HG03280 (cell line): ENCODE measurements around the gene CALHM1.
"Not testable (repeated sequence)": the region's sequence is repeated elsewhere in the genome, so short reads cannot be mapped to it uniquely, and the experiment has no call there.

Experiments used
- ATAC-seq: cut with Tn5 transposase; IDR thresholded peaks from one replicate; pipeline ENCODE4 v1.9.1; 2021; ENCODE audit warnings: mild to moderate bottlenecking, moderate library complexity; ENCODE audit not compliant: unreplicated experiment

Gene CALHM1, protein sequence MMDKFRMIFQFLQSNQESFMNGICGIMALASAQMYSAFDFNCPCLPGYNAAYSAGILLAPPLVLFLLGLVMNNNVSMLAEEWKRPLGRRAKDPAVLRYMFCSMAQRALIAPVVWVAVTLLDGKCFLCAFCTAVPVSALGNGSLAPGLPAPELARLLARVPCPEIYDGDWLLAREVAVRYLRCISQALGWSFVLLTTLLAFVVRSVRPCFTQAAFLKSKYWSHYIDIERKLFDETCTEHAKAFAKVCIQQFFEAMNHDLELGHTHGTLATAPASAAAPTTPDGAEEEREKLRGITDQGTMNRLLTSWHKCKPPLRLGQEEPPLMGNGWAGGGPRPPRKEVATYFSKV

DNA sequence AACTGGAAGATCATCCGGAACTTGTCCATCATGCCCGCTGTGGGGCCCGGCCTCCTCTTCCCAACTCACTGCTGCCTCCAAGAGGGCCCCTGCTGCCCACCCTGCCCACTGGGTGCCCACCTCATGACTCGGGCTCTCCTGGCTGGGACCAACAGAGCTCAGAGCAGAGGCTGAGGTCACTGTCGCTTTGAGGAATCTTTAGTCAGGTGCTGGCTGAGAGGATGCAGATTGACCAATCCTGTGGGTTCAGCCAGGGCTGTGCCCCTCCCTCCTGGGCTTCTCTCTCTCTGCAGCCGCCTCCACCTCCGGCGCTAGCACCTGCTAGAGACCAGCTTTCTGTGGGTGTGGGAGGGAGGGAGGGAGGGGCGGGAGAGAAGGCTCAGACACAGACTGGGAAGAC, at the start of gene CALHM1:
CALHM1 (minus strand) TSS at position 181 of the 400 bp plus-strand sequence; CDS start at position 32, 149 bp downstream.
- peak; percentile 60 for ATAC-seq

DNA sequence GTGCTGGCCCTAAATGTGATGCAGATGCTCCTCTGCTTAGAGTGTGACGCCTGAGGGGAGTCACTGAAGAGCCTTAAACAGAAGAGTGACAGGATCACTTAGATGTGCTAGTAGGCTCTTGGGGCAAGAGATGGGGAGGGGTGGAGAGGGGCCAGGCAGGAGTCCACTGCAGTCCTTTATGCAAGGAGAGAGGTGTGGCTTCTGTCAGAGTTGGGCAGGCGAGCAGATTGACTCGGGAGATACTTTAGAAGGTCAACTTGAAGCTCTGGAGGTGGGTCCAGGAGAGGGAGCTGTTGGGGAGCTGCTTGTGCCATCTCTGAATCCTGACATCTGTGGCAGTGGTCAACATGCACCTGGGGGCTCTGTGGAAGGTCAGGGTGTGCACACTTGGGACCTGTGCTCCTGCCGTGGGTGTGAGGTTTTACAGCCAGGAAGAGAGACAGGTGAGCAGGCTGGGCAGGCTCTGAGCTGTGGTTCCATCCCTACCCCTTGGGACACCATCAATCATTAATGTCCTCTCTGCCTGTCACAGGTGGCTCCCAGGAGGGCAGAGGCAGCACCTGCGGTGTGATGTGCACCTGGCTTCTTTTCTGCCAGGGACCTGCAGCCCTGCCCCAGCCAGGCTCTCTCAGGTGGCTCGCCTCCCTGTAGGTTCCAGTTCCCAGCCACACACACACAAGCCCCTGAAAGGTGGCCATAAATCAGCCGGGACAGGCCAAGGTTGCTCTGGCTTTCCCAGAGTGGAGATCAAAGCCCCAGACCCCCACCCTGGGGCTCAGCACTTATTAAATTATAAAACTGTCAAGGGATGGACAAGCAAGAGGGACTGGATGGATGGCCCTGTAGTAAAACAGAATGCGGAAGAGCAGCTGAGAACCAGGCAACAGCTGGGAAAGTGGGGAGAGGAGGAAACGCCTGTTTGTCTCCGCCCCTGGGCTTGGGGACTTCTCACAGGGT, 48.8 kb upstream of the CALHM1 start:
- no peak for ATAC-seq

DNA sequence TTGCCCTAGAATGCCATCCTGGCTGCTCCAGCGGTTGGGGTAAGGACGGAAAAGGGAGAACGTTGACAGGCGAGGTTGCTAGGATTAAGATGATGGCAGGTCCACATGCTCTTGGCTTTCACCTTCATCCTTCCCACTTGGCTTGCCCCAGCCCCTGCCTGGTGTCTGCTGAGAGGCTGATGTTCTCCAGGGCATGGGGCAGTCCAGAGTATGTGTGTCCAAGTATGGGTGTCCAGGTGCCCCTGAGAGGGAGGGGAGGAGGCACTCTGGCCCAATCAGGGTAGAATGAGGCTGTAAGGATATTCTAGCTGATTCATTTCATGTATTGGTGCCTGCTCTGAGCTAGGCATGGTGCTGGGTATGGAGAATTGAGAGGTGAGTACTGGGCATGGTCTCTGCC, 47.4 kb upstream of the CALHM1 start:
- no peak for ATAC-seq

DNA sequence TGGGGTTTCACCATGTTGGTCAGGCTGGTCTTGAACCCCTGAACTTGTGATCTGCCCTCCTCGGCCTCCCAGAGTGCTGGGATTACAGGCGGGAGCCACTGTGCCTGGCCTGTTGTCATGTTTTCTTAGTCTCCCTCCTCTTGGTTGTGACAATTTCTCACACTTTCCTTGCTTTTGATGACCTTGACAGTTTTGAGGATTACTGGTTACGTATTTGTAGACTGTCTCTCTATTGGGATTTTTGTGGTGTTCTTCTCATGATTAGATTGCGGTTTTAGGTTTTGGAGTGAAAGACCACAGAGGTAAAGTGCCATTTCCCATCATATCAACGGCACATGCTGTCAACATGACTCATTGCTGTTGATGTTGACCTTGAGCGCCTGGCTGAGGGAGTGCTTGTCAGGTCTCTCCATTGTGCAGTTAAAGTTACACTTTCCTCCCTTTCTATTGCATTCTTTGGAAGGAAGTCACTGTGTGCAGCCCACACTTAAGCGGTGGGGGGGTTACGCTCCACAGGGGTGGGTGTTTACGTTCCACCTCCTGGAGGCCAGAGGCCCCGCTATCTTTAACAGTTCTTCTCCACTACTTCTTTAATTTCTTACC, 45.6 kb upstream of the CALHM1 start:
- ATAC-seq: no peak

DNA sequence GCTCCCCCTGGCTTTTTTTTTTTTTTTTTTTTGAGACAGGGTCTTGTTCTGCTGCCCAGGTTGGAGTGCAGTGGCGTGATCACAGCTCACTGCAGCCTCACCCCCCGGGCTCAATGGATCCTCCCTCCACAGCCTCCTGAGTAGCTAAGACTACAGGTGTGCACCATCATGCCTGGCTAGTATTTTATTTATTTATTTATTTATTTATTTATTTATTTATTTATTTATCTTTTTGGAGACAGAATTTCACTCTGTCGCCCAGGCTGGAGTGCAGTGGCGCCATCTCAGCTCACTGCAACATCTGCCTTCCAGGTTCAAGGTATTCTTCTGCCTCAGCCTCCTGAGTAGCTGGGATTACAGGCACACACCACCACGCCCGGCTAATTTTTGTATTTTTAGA, 45.1 kb upstream of the CALHM1 start:
- not testable (repeated sequence) for ATAC-seq

DNA sequence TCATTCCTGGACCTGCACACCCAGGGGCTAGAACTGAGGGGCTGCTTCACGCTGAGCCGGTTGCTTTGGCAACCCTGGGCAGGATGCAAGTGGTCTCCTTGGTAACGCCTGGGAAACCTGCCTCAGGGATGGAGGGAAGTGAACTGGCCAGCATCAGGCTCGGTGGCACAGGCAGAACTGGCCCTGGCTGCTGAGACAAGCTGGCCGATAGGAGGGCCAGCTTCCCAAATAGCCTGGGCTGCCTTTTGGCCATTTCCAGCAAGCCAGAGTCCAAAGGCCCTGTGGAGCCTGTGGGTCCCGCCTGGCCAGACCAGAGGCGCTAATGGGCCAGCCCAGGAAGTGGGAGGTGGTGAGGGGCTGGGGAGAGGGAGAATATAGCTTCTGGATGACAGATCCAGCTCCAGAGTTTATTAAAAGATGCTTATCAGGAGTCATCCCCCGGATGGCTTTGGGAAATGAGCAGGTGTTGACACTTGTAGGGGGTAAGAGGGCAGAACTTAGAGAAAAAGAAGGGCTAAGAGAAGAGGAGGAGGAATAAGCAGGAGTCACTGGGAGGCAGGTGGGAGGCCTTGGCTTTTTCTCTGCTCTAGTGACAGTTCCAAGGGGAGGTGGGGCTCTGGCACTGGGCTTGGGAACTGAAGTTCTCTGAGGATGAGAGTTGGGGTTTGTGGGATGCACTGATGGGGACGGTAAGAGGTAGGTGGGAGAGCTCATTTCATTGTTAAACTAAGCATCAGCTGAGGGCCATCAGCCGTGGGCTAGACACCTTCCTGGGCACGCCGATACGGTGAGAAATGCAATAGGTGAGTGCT, 44.4 kb upstream of the CALHM1 start:
- no peak for ATAC-seq

DNA sequence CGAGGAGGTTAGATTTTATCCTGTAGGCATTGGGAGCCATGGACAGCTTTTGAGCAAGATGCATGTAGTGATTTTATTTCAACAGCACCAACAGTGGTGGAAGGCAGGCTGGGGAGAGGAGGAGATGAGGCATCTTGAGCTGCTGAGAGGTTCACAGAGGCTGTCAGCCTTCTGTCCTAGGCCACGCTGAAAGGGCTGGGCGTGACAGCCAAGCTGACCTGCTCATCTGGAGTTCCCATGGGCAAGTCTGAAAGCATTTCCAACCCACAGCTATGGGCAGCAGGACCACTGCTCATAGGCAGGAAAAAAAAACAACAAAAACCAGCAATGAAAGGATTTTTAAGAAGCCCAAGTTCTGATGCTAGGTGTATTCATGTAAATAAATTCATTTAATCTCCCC, 42.5 kb upstream of the CALHM1 start:
- ATAC-seq: no peak

DNA sequence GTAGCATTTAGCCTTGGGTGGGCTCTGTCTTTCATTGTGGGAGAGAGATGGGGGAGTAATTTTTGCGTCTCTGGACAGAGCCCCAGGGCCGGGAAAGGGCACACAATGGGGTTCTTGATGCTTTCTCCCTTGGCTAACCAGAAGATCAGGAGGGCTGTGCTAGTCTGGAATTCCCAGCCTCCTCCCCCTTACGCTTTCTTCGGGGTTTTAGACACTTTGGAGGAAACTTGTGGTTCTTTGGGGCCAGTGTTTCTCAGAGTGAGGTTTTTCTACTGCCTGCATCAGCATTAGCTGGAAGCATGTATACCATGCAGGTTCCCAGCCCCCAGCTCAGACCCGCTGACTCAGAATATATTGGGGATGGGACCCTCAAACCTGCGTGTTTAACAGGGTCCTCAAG, 41.8 kb upstream of the CALHM1 start:
- ATAC-seq: no peak

DNA sequence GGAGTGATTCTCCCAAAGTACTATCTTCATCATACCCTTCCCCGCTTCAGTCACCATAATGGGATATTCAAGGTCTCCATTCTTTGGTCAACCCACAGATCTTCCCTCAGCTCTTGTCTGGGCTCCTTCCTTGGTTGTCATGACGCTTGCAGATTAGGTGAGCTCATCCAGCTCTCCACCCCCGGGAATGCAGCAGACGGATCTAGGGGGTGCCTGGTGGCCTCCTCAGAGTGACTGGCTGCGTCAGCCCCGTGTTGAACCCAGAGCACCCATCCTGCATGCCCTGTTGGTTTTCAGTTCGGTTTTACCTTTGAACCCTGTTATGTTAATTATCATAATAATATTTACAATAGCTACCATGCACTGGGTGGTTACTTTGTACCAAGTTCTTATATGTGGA, 41.2 kb upstream of the CALHM1 start:
- ATAC-seq: no peak

DNA sequence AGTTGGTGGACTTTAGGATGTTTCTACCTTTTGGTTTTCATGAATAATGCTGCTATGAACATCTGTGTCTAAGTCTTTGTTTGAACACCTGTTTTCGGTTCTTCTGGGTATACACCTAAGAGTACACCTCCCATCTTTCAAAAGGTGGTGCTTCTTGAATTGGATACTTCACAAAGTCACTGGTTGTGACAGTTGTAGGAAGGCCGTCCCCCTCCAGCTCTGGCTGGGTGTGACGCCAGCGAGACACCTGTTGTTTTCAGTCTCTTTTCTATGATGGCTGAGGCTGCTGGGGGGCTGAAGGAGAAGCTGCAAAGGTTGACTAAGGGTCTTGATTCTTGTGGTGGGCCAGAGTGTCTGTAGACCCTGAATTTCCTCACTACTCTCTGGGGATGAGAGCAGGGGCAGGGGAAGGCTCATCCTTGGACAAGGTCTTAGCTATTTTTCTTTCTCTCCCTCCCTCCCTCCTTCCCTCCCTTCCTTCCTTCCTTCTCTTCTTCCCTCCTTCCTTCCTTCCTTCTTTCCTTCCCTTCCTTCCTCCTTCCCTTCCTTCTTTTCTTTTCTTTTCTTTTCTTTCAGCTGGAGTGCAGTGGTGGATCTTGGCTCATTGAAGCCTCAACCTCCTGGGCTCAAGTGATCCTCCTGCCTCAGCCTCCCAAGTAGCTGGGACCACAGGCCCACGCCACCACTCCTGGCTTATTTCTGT, 40.4 kb upstream of the CALHM1 start:
- ATAC-seq: no peak

DNA sequence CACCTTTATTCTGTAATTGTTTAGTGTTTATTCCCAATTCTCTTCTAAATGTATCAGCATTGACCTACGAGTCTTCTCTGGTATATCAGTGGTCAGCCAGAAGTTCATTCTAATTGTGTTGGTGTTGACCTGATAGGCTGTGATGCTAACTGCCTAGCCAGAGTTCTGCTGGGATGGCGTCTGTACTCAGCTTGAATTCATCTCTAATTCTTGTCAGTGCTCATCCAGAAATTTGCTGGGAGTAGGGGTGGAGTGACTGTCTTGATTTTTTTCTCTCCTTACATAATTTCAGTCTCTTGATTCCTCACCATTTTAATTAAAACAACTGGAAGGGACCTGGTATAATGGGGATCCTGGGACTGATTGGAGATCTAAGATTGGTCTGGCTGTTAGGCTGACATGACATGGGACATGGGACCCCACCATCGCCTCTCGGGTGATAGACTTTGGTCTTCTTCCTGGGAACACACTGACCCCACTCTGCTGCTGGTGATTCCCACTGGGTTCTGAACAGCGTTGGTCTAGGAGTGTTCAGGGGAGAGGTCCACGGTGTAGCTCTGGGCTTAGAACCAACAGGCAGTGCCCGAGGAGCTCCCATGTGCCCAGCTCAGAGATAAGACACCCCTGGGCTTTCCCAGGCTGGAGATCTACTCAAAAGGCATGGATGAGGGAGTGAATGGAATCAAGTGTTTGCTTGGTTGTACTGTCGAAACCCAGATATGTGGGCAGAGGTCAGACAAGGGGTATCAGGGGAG, 38.6 kb upstream of the CALHM1 start:
- no peak for ATAC-seq

DNA sequence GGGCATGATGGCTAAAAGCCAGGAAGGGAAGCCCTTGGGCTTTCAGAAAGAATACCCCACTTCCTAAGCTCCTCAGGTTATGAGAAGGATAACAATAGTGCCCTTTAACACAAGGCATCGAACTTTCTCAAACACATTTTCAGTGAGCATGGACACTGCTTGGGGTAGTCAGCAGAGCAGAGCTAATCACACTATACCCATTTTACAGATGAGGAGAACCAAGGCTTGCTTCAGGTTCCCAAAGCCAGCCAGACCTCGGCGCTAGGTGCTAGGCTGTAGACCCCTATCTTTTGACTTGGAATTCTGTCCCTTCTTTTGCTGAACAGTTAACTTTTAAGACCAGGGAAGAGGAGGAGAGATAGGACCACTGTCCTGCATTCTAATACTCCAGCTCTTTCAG, 36.6 kb upstream of the CALHM1 start:
- ATAC-seq: no peak

DNA sequence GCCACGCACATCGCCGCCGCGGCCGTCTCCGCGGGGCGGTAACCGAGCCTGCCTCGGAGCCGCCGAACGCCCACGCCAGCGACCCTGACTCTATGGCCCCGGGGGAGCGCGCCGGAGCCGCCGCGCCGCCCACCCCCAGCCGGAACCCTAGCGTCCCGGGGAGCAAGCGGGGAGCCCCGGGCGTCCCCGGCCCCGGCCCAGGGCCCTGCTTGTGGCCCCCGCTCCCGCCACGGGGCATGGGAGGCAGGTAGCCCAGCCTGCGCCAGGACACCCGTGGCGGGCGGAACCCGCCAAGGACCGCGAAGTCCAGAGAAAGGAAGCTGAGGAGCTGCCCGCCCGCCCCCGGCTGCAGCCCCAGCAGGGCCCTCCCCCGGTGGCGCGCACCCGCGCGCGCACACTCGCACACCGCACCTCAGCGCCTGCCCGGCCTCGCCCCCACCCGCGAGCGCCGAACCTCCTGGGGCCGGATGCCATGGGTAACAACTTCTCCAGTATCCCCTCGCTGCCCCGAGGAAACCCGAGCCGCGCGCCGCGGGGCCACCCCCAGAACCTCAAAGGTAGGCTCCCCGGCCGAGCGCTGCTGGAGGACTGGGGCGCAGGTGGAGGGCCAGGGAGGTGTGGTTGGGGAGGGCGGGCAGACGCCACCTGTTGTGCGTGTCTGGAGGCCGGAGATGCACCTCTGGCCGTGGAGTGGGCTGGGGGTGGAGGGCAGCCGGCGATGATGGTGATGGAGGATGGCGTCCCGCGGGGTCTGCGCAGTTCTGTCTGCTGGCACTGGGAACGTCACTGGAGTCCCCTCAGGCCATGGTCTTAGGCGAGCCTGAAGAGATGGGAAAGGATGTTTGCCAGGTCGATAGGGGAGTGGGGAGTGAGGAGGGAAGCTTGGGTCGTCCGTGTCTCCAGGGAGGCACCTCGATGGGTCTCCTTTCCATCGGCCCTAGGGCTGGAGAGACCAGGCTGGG, 35.5 kb upstream of the CALHM1 start:
- ATAC-seq: no peak

DNA sequence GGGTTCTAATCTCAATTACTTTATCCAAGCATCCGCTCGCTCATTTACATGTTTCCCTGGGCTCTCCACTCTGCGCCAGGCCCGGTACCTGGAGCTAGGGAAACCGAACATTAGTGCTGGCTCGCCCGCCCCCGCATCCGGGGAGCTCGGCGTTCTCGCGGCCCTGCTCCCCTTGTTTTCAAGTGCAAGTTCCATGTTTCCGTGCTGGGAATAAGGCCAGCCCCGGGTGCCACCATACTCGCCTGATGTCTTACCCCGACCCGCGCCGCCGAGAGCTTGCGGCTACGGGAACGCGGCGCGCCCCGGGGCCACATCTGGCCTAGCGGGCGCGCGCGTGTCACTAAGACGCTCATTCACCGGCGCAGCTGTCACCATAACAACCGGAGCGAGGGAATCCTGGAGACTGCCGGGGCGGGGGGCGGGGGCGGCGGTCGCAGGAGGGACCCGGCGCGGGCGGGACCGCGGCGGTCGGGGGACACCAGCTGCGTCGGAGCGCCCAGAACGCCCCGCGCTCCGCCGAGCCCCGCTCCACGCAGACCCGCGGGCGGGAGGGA, 34.7 kb upstream of the CALHM1 start, which contains the start of gene NEURL1:
NEURL1 (plus strand) TSS at position 344 of the 554 bp plus-strand sequence. CDS start 683 bp downstream, outside the sequence.
- ATAC-seq: no peak

DNA sequence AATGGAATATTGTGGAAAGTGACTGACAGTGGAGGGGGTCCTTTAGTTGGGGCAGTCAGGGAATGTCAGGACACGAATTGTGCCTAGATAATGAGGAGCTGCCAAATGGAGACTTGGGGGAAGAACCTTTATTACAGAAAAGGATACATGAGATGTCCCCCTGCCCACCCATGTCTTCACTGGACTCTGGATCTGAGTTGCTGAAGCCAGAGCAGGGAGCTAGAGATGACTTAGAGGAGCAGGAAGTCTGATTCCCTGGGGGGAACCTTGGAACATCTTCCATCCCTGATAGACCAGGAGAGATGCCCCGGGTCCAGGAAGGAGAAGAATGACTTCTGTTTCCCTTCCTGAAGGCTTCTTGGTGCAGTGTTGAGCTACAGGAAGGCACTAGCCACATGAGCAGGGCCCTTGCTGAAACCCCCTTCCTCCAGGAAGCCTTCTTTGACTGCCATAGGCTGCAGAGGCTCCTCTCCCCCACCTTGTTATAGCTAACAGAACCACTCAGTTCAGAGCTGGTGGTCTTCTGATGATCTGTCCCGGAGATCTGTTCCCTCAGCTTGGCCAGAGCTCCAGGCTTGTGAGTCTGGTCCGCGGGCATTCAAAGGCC, 34.1 kb upstream of the CALHM1 start:
- no peak for ATAC-seq

DNA sequence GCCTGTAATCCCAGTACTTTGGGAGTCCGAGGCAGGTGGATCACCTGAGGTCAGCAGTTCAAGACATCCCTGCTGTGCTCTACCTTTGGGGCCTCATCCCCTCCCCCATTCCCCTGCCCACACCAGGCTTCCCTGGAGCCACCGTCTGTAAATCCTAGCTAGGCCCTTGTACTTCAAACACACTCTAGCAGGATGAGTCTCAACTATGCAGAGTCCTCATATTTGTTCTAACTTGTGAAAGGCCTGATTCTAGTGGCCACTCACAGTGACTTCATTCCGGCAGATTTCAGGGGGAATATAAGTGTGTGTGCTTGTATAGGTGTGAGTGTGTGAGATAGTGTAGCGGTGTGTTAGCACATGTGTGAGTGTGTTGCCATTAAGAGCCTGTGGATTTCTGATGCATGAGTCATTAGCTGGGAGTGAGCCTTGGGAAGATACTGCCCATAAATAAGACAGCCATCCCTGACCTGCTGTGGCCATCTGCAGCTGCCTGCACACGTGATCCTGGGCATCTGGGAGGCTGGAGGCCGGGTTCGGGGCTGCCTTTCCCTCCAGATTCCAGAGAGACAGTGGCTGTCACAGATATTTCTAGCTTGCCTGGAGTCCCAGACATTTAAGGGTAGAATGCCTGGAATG, 33.1 kb upstream of the CALHM1 start:
- no peak for ATAC-seq

DNA sequence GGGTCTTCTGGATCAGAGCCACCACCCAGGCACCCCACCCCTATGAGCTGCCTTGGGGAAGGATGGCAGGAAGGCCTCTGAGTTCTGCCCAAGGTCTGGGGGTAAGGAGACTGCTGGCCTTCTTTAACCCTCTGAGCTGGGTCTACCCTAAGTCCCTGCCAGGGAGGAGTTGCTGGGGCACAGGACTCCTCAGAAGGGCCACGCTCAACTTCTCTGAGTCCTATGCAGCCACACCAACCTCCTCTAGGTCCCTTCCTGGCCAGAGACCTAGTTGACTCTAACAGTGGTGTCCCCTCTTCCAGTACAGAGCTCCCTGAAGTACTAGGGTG, 32.2 kb upstream of the CALHM1 start:
- ATAC-seq: peak; percentile 5
